Chondrocyte (in vitro differentiated cells): Measurements from ENCODE around the gene APOL3. TPM values are rescaled to one million over a fixed set of nuclear protein-coding genes. Genes with fewer than 3 reads are reported as not detected.
"Not testable (repeated sequence)": the region's sequence is repeated elsewhere in the genome, so short reads cannot be mapped to it uniquely, and the experiment has no call there.

ENCODE experiments used
- DNase-seq: peaks from one replicate; pipeline ENCODE4 v3.0.0; 2021; ENCODE audit warnings: mixed read lengths, low spot score
- H3K27ac Mint-ChIP-seq: one replicate; pipeline ENCODE4 v1.8.0; 2021; ENCODE audit warnings: mild to moderate bottlenecking, moderate library complexity, mixed read lengths; ENCODE audit not compliant: unreplicated experiment
- H3K27me3 Mint-ChIP-seq: 2 replicates; pipeline ENCODE4 v1.8.0; 2021; ENCODE audit warnings: low read depth, mixed read lengths
- H3K36me3 Mint-ChIP-seq: 2 replicates; pipeline ENCODE4 v1.8.0; 2021; ENCODE audit warnings: low read depth, mixed read lengths
- H3K4me1 Mint-ChIP-seq: 2 replicates; pipeline ENCODE4 v1.8.0; 2021; ENCODE audit warnings: low read depth, mild to moderate bottlenecking, mixed read lengths
- H3K4me3 Mint-ChIP-seq: one replicate; pipeline ENCODE4 v1.8.0; 2021; ENCODE audit warnings: mild to moderate bottlenecking, moderate library complexity, mixed read lengths; ENCODE audit not compliant: unreplicated experiment
- H3K9me3 Mint-ChIP-seq: 2 replicates; pipeline ENCODE4 v1.8.0; 2021; ENCODE audit warnings: low read depth, mixed read lengths
- total RNA-seq: library from RNA; stranded (reverse); gene quantifications from 3 replicates; pipeline ENCODE4 v1.2.1, GENCODE V29; 2021
- TF ChIP-seq, protein P1 (sequence below): fragments of 200-600 bp; sonication (generic); IDR thresholded peaks from 2 replicates; pipeline ENCODE4 v1.5.0; 2021; ENCODE audit warnings: antibody characterized with exemption, mild to moderate bottlenecking, moderate library complexity

Gene APOL3
- total RNA-seq, 1 donor from 2014 or later, result 2.3 TPM

DNA sequence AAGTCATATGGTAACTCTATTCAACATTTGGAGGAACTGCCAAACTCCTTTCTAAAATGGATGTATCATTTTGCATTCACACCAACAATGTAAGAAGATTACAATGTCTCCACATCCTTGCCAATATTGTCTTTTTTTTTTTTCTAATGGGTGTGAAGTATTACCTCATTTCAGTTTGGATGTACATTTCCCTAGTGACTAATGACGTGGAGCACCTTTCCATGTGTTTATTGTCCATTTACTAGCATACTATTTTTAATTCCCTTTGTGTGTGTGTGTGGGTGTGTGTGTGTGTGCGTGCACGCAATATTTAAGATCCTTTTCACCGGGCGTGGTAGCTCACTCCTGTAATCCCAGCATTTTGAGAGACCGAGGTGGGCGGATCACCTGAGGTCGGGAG is 62.7 kb downstream of the APOL3 start:
- TF ChIP-seq, protein P1, sequence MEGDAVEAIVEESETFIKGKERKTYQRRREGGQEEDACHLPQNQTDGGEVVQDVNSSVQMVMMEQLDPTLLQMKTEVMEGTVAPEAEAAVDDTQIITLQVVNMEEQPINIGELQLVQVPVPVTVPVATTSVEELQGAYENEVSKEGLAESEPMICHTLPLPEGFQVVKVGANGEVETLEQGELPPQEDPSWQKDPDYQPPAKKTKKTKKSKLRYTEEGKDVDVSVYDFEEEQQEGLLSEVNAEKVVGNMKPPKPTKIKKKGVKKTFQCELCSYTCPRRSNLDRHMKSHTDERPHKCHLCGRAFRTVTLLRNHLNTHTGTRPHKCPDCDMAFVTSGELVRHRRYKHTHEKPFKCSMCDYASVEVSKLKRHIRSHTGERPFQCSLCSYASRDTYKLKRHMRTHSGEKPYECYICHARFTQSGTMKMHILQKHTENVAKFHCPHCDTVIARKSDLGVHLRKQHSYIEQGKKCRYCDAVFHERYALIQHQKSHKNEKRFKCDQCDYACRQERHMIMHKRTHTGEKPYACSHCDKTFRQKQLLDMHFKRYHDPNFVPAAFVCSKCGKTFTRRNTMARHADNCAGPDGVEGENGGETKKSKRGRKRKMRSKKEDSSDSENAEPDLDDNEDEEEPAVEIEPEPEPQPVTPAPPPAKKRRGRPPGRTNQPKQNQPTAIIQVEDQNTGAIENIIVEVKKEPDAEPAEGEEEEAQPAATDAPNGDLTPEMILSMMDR, result no peak
- no peak overlapping the region for H3K27ac Mint-ChIP-seq
- H3K36me3 Mint-ChIP-seq, result no peaks in the 10 kb centered on the region
- no peaks in the 10 kb centered on the region for H3K4me1 Mint-ChIP-seq
- H3K4me3 Mint-ChIP-seq, result no peak overlapping the region
- DNase-seq, result no peak
- H3K27me3 Mint-ChIP-seq, result no peaks in the 10 kb centered on the region
- H3K9me3 Mint-ChIP-seq, result no peaks in the 10 kb centered on the region

DNA sequence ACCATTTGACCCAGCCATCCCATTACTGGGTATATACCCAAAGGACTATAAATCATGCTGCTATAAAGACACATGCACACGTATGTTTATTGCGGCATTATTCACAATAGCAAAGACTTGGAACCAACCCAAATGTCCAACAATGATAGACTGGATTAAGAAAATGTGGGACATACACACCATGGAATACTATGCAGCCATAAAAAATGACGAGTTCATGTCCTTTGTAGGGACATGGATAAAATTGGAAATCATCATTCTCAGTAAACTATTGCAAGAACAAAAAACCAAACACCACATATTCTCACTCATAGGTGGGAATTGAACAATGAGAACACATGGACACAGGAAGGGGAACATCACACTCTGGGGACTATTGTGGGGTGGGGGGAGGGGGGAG is 69.8 kb downstream of the APOL3 start:
- H3K27me3 Mint-ChIP-seq, H3K36me3 Mint-ChIP-seq, DNase-seq, H3K27ac Mint-ChIP-seq, H3K4me1 Mint-ChIP-seq, H3K9me3 Mint-ChIP-seq, H3K4me3 Mint-ChIP-seq: not testable (repeated sequence)

Other genes starting within 250 kb of the APOL3 start
- 140 to 148 TPM (median 147 TPM) in 3 replicates for gene RBFOX2, start 131.9 kb downstream of the APOL3 start, total RNA-seq
- 0.12 TPM in 1 of 3 replicates, not detected in the others for gene APOL4, start 41.1 kb upstream of the APOL3 start, total RNA-seq
- gene APOL2, start 78.8 kb upstream of the APOL3 start, total RNA-seq, result 58.7 to 84.1 TPM (median 83.8 TPM) in 3 replicates
- 16.7 to 38.4 TPM (median 16.9 TPM) in 3 replicates for gene APOL1, start 92.4 kb upstream of the APOL3 start, total RNA-seq
- gene MYH9, start 227.2 kb upstream of the APOL3 start, total RNA-seq, result 1,046 to 1,908 TPM (median 1,853 TPM) in 3 replicates